Adrenal gland (tissue), 5 donors: ENCODE results near the gene UHRF1.

Source experiments
- POLR2A ChIP-seq, 2 donors: fragments of 450-650 bp; IDR thresholded peaks; one replicate each; pipeline ENCODE4 v1.6.1; 2017; ENCODE audit warnings: antibody characterized with exemption in 2 of 2, mild to moderate bottlenecking in 2 of 2, moderate library complexity in 1 of 2
- TF ChIP-seq, protein P1 (sequence below), 6 experiments: fragments of 450-650 bp in 4 of 6; fragments of 200-600 bp in 2 of 6; sonication (generic) in 1 of 6; IDR thresholded peaks; 1 replicate in 5 of 6; 2 replicates in 1 of 6; pipeline versions ENCODE4 v1.5.1 to v1.8.0; 2016 to 2021; ENCODE audit warnings: antibody characterized with exemption in 6 of 6, mild to moderate bottlenecking in 2 of 6, moderate library complexity in 1 of 6
- donor health status: DM: no; HTN: no; CAD: no.

DNA sequence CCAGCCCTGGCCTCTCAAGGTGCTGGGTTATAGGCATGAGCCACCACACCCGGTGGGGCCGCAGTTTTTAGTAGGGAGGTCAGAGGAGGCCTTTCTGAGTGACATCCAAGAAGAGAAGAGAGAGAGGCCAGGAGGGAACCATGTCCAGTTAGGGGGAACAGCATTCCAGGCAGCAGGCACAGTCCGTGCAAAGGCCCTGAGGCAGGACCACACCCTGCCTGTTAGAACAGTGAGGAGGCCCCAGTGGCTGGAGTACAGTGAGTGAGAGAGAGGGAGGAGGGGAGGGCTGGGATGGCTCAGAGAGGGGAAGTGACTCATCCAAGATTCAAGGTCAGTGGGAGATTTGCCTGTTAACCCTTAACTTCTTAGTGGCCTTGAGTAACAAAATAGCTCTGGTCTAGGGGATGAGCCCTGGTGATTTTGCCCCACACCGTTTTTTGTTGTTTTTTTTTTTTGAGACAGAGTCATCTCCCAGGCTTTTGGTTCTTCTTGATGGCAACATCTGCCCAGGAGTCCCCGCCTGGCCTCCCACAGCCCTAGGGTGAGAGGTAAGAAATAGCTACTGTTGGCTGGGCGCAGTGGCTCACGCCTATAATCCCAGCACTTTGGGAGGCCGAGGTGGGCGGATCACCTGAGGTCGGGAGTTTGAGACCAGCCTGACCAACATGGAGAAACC, 39.1 kb upstream of the UHRF1 start:
- TF ChIP-seq, protein P1, sequence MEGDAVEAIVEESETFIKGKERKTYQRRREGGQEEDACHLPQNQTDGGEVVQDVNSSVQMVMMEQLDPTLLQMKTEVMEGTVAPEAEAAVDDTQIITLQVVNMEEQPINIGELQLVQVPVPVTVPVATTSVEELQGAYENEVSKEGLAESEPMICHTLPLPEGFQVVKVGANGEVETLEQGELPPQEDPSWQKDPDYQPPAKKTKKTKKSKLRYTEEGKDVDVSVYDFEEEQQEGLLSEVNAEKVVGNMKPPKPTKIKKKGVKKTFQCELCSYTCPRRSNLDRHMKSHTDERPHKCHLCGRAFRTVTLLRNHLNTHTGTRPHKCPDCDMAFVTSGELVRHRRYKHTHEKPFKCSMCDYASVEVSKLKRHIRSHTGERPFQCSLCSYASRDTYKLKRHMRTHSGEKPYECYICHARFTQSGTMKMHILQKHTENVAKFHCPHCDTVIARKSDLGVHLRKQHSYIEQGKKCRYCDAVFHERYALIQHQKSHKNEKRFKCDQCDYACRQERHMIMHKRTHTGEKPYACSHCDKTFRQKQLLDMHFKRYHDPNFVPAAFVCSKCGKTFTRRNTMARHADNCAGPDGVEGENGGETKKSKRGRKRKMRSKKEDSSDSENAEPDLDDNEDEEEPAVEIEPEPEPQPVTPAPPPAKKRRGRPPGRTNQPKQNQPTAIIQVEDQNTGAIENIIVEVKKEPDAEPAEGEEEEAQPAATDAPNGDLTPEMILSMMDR (IDR thresholded peaks at IDR 0.05), result no peak
- peak in 1 of 2 donors; percentile 22 for TF ChIP-seq POLR2A (IDR thresholded peaks at IDR 0.05)
